ENCODE results near the gene C16orf54. TPM values are rescaled to one million over a fixed set of nuclear protein-coding genes. Genes with fewer than 3 reads are reported as not detected.

The C16orf54 gene
- total and polyA plus RNA-seq, 2 donors from 2014 or later, result 0.39 to 4.9 TPM

GRCh38 chr16:29701214-29701555 is 44.6 kb downstream of the C16orf54 start:
- no peak overlapping the region for H3K27ac ChIP-seq (ENCODE audit: low read depth in 2 of 2, low read length in 2 of 2)
- H3K4me3 ChIP-seq (ENCODE audit: low read length in 3 of 3), result no peak overlapping the region
- no peak overlapping the region for H3K9ac ChIP-seq (ENCODE audit: low read length in 3 of 3)
- no peaks in the 10 kb centered on the region for H3K9me3 ChIP-seq (ENCODE audit: control insufficient read depth in 2 of 3, insufficient read depth in 1 of 3, low read length in 3 of 3)
- FAIRE-seq (no peak), DNase-seq (no peak)
- TF ChIP-seq CTCF (IDR thresholded peaks at IDR 0.05; ENCODE audit: borderline replicate concordance, extremely low read depth, insufficient read depth), result no peak
- peaks cover 0 to 2% (median 0%) of the 10 kb centered on the region in 3 donors for H3K36me3 ChIP-seq (ENCODE audit: control insufficient read depth in 2 of 3, insufficient read depth in 3 of 3, low read length in 3 of 3)
- no peaks in the 10 kb centered on the region for H3K27me3 ChIP-seq (ENCODE audit: control insufficient read depth, insufficient read depth, low read length)
- intact Hi-C loops (cut with DNase I), result no loop called here
- peaks cover 0 to 2% (median 0%) of the 10 kb centered on the region in 3 donors for H3K4me1 ChIP-seq (ENCODE audit: control insufficient read depth in 2 of 3, insufficient read depth in 2 of 3, low read depth in 1 of 3, low read length in 3 of 3)

DNA sequence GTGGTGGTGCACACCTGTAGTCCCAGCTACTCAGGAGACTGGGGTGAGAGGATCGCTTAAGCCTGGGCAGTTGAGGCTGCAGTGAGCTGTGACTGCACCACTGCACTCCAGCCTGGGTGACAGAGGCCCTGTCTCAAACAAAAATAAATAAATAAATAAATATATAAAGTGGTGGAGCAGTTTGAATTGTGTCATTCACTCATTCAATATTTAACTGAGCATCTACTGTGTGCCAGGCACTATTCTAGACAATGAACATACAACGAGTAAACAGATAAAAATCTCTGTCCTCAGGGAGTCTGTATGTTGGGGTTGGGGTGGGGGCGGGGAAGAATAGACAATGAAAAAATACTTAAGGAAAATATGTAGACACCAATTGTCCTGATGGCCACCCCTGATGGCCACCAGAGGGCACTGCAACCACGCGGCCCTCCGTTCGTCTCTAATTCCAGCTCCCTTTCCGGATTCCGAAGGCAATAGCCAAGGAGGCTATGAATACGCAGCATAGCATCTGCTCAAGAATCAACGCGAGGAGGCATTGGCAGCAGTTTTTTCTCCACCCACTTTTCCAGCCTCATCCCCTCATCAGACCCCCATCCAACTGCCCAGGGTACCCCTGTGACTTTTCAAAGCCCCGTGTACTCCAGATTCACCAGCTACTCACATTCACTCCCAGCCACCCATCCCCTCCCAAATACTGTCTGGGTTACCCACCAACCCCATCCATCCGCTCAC is 45.4 kb downstream of the C16orf54 start:
- H3K4me1 ChIP-seq (ENCODE audit: control insufficient read depth in 2 of 3, insufficient read depth in 2 of 3, low read depth in 1 of 3, low read length in 3 of 3), result peaks cover 0 to 2% (median 0%) of the 10 kb centered on the region in 3 donors
- no peak overlapping the region for H3K9ac ChIP-seq (ENCODE audit: low read length in 3 of 3)
- no peaks in the 10 kb centered on the region for H3K27me3 ChIP-seq (ENCODE audit: control insufficient read depth, insufficient read depth, low read length)
- FAIRE-seq, result no peak
- no peaks in the 10 kb centered on the region for H3K9me3 ChIP-seq (ENCODE audit: control insufficient read depth in 2 of 3, insufficient read depth in 1 of 3, low read length in 3 of 3)
- TF ChIP-seq CTCF (IDR thresholded peaks at IDR 0.05; ENCODE audit: borderline replicate concordance, extremely low read depth, insufficient read depth), result peak; percentile 82
- H3K4me3 ChIP-seq (ENCODE audit: low read length in 3 of 3), result no peak overlapping the region
- intact Hi-C loops (cut with DNase I), result no loop called here
- H3K36me3 ChIP-seq (ENCODE audit: control insufficient read depth in 2 of 3, insufficient read depth in 3 of 3, low read length in 3 of 3), result peaks cover 0 to 2% (median 0%) of the 10 kb centered on the region in 3 donors
- H3K27ac ChIP-seq (ENCODE audit: low read depth in 2 of 2, low read length in 2 of 2), result no peak overlapping the region
- peak; percentile 79 to 86 (median 84) for DNase-seq

DNA sequence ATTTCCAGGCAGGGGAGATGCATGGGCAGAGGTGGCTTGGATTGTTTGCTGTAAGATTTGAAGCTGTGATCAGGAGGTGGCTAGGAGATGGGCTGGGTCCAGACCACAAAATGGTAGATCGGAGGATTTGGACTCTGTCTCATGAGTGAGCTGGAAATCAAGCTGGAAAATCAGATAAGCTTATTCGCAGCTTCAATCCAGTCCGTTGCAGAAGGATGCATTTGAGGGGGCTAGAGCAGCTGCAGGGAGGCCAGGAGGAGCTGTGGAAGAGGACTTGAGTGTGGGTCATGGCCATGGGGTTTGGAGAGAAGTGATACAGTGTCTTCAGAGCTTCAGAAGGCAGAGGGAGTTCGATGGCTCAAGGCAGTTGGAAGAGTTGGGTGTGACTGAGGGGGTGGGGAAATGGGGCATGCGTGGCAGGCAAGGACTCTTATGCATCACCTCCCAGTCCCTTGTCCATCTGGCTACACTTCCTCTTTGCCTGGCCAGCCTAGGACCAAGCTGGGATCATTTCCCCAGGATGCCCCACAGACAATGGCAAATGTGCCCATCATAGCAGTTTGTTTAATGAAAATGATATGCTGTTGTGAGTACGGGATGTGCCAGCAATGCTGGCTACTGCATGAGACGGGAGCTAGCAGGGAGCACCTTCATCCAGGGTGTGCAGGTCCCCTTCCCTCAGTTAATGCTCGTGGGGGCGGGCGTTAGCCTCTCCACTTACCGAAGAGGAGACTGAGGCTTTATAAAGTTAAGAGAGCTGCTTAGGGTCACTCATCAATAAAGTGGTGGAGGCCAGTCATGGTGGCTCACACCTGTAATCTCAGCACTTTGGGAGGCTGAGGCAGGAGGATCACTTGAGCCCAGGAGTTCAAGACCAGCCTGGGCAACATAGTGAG is 46.2 kb downstream of the C16orf54 start:
- FAIRE-seq, result no peak
- DNase-seq, result no peak
- intact Hi-C loops (cut with DNase I), result no loop called here

More for the DNA sequence above, 46.2 kb downstream of the C16orf54 start:
- H3K27ac ChIP-seq (ENCODE audit: low read depth in 2 of 2, low read length in 2 of 2), result no peak overlapping the region
- H3K4me1 ChIP-seq (ENCODE audit: control insufficient read depth in 2 of 3, insufficient read depth in 2 of 3, low read depth in 1 of 3, low read length in 3 of 3), result peaks cover 0 to 2% (median 0%) of the 10 kb centered on the region in 3 donors
- no peaks in the 10 kb centered on the region for H3K27me3 ChIP-seq (ENCODE audit: control insufficient read depth, insufficient read depth, low read length)
- TF ChIP-seq CTCF (IDR thresholded peaks at IDR 0.05; ENCODE audit: borderline replicate concordance, extremely low read depth, insufficient read depth), result no peak
- H3K9ac ChIP-seq (ENCODE audit: low read length in 3 of 3), result no peak overlapping the region
- peaks cover 0 to 2% (median 0%) of the 10 kb centered on the region in 3 donors for H3K36me3 ChIP-seq (ENCODE audit: control insufficient read depth in 2 of 3, insufficient read depth in 3 of 3, low read length in 3 of 3)
- H3K4me3 ChIP-seq (ENCODE audit: low read length in 3 of 3), result no peak overlapping the region
- no peaks in the 10 kb centered on the region for H3K9me3 ChIP-seq (ENCODE audit: control insufficient read depth in 2 of 3, insufficient read depth in 1 of 3, low read length in 3 of 3)

Measured in kidney (tissue), 14 donors.